Fibroblast of skin of right biceps (primary cell): ENCODE measurements around the gene RAPGEF5.

Source experiments
- DNase-seq: peaks from one replicate; pipeline ENCODE4 v3.0.0-alpha.2; 2013

RAPGEF5 gene

GRCh38 chr7:22255834-22256233, 101.1 kb downstream of the RAPGEF5 start:
- DNase-seq = no peak

- no peak for DNase-seq
Observed at GRCh38 chr7:22255342-22255741, 101.6 kb downstream of the RAPGEF5 start.

DNA sequence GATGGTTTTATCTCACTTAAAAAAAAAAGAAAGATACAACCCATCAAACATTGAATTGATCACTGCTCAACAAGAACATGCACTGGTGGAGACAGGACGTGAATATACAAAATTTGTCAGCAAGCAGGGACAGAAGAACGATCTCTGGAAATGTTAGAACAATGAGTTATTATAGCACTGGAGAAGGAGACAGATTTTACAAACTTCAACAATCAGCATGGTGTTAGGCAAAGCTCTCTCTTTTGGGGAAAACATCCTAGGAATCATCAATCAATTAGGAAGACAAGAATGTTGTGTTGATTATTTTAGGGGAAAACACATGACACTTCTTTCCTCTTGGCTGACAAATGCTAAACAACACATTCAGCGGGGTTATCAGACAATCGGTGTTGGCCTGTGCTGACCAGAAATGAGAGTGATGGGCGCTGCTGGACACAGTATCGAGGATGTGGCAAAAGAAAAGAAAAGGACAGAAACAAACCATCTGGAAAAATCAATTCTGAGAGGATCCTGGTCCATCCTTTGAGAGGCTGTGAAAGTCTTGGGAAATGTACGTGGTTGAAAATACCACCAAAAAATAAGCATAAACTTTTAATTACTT, 103.9 kb downstream of the RAPGEF5 start:
- no peak for DNase-seq

DNA sequence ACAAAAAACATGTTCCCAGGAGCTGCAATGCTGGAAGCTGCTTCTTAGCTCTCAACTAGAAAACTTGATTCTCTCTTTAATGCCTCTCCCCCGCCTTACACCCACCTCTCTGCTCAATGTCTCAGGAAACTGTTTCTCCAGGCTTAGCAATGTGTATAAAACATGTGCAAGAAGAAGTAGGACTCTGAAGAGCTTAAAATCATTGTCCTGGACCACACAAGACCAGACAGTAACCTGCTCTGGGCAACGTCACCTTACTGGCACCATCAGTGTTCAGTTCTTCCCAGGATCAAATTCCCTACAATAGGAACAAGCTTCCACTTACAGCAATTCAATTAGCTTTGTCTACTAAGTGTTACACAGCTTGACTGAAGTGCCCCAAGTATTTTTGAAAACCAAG, 104.9 kb downstream of the RAPGEF5 start:
- DNase-seq = no peak

DNA sequence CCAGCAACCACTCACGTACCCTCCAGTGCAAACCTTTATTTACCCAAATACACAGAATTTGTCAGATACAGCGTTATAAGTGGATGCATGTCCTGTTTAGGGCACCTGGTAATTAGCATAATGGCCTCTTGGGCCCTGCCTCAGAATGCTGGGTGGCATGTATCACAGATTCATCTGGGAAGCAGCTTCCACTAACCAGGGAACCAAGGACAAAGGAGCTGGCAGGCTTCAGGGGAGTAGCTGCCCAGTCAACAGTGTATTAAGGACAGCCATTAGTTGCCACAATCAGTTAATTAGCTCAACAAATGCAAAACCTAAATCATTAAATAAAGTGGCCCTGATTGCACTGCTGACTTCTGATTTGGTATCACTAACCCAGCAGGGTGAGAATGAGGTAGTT, 105.7 kb downstream of the RAPGEF5 start:
- no peak for DNase-seq

DNA sequence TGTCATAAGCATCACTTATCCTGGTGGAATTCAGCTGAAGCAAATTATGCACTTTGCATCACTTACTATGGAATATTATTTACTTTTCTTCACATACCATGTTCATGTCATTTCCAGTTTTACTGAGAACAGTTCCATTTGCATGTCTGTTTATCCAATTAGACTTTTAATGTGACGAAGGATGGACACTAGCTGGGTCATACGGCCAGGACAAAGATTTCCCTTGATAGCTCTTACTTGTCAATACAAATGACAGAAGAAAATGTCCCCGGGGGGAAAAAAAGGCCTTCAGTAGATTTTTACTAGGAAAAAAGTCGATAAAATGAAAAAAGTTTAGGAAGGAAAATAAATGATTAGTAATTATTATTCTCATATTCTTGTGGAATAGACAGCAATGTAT, 106.6 kb downstream of the RAPGEF5 start:
- no peak for DNase-seq

GRCh38 chr7:22248111-22248809, 108.7 kb downstream of the RAPGEF5 start:
- peak; percentile 1 for DNase-seq

GRCh38 chr7:22241805-22242390, 115.1 kb downstream of the RAPGEF5 start:
- no peak for DNase-seq

DNA sequence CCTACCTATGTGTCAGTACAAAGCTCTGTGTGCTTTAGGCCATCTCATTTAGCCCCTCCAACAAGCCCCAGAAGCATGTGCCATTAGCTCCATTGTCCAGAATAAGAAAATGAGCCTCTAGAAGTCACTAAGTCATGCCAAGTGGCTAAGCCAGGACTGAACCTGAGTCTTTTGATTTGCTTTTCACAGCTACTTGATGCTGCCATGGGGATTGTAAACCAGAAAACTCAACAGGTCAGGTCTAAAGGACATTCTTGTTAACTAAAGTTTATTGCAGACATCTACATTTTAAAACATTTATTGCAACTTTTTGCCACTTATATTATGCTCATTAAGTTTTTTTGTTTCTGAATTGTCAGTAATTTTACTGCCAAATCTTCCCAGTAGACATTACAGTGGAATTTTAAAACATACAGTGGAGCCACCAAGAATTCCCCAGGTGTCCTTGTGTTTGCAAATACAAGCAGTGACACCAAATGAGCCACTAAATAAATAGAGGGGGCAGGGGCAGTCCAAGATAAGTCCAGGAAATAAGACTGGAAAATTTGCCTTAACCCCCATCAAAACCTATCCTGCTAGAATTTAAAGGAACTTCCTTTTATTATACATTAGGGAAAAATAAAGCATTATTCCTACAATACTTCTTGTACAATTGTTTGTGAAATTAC, 115.9 kb downstream of the RAPGEF5 start:
- DNase-seq = no peak

GRCh38 chr7:22238354-22239311, 118.3 kb downstream of the RAPGEF5 start:
- peak; percentile 22 for DNase-seq

GRCh38 chr7:22235134-22235533, 121.8 kb downstream of the RAPGEF5 start:
- no peak for DNase-seq

GRCh38 chr7:22234227-22234626, 122.7 kb downstream of the RAPGEF5 start:
- DNase-seq = no peak

- no peak for DNase-seq
Observed at GRCh38 chr7:22231806-22232205, 125.1 kb downstream of the RAPGEF5 start.

- DNase-seq = no peak
Observed at GRCh38 chr7:22231141-22231540, 125.8 kb downstream of the RAPGEF5 start.

DNA sequence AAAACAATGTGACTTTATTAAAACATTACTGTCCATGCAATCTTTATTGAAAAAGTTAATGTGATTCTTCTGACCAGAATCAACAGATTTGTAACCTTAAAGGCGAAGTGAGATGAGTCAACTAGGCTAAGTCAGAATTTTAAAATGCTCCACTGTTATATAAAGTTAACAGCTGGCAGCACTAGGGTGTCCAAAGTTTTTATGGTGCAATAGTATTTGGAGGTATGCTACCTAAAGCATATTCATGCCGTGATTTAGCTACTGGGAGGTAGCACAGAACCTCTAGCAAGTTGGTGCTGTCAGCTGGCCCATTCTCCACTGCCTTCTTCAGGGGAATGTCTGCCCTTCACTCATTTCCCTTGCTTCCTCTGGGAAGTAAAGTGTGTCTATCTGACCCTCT, 126.7 kb downstream of the RAPGEF5 start:
- DNase-seq = no peak

- DNase-seq = peak; percentile 1
Observed at GRCh38 chr7:22229148-22229547, 127.8 kb downstream of the RAPGEF5 start.

- DNase-seq = no peak
Observed at GRCh38 chr7:22223807-22224206, 133.1 kb downstream of the RAPGEF5 start.

GRCh38 chr7:22220941-22221340, 136.0 kb downstream of the RAPGEF5 start:
- DNase-seq = no peak

GRCh38 chr7:22219739-22220493, 137.0 kb downstream of the RAPGEF5 start:
- DNase-seq = no peak

GRCh38 chr7:22219036-22219435, 137.9 kb downstream of the RAPGEF5 start:
- DNase-seq = no peak

- no peak for DNase-seq
Observed at GRCh38 chr7:22216832-22217475, 140.0 kb downstream of the RAPGEF5 start.
